Suprapubic skin (tissue), 4 donors: Measurements from ENCODE around the gene NT5C3A. TPM values are rescaled to one million over a fixed set of nuclear protein-coding genes. Genes with fewer than 3 reads are reported as not detected.

Experiments used
- DNase-seq, 2 donors: peaks; one replicate each; pipeline ENCODE4 v3.0.0-alpha.2; 2019; ENCODE audit warnings: low spot score in 2 of 2
- H3K27ac ChIP-seq: fragments of 200-600 bp; sonication (generic); one replicate; pipeline ENCODE4 v1.5.1; 2019
- H3K27me3 ChIP-seq: fragments of 200-600 bp; sonication (generic); one replicate; pipeline ENCODE4 v1.5.1; 2019
- H3K36me3 ChIP-seq: fragments of 200-600 bp; sonication (generic); one replicate; pipeline ENCODE4 v1.5.1; 2019
- H3K4me1 ChIP-seq: fragments of 200-600 bp; sonication (generic); one replicate; pipeline ENCODE4 v1.5.1; 2019
- H3K4me3 ChIP-seq: fragments of 200-600 bp; sonication (generic); one replicate; pipeline ENCODE4 v1.5.1; 2019; ENCODE audit warnings: mild to moderate bottlenecking
- H3K9me3 ChIP-seq: fragments of 200-600 bp; sonication (generic); one replicate; pipeline ENCODE4 v1.5.1; 2019
- CTCF ChIP-seq, 2 donors: fragments of 200-600 bp in 1 of 2; fragments of 450-650 bp in 1 of 2; sonication (generic) in 1 of 2; IDR thresholded peaks; one replicate each; pipeline ENCODE4 v1.5.1; 2016 to 2019; ENCODE audit warnings: antibody characterized with exemption in 2 of 2, mild to moderate bottlenecking in 1 of 2, moderate library complexity in 1 of 2
- EP300 ChIP-seq: sonication (generic); formaldehyde crosslinking; IDR thresholded peaks from one replicate; pipeline ENCODE4 v1.6.1; 2017; ENCODE audit warnings: antibody characterized with exemption
- POLR2A ChIP-seq, 2 donors: fragments of 450-650 bp; IDR thresholded peaks; one replicate each; pipeline ENCODE4 v1.6.1; 2017; ENCODE audit warnings: antibody characterized with exemption in 2 of 2, mild to moderate bottlenecking in 2 of 2, moderate library complexity in 2 of 2
- POLR2AphosphoS5 ChIP-seq, 3 donors: sonication (generic); formaldehyde crosslinking; IDR thresholded peaks; one replicate each; pipeline ENCODE4 v1.6.1; 2017; ENCODE audit warnings: antibody characterized with exemption in 3 of 3
- WGBS: methylation state at CpG from one replicate; pipeline ENCODE4 v1.1.5; 2018; 5-methylcytosine and 5-hydroxymethylcytosine counted together
- total RNA-seq, 4 donors: library from RNA; depleted of rRNA; stranded (reverse); fragments of >200 nt; gene quantifications; one replicate each; pipeline ENCODE4 v1.1.0, GENCODE V29; 2016

The NT5C3A gene
- total RNA-seq, 4 donors from 2014 or later: 26.3 to 51.9 (median 37.2) TPM

GRCh38 chr7:33055158-33055557 lies 7.4 kb downstream of the NT5C3A start:
- Histone ChIP-seq H3K4me3 (no peak overlapping the region), H3K27ac (no peak overlapping the region), H3K27me3 (no peaks in the 10 kb centered on the region), H3K36me3 (no peaks in the 10 kb centered on the region), H3K4me1 (peaks cover 29% of the 10 kb centered on the region), H3K9me3 (no peaks in the 10 kb centered on the region)
- DNase-seq: no peak
- WGBS: 95% methylated on average over 5 of the region's 5 CpGs
- TF ChIP-seq EP300: no peak
- no peak for TF ChIP-seq CTCF (IDR thresholded peaks at IDR 0.05)
- TF ChIP-seq POLR2A (IDR thresholded peaks at IDR 0.05): no peak
- no peak for TF ChIP-seq POLR2AphosphoS5 (IDR thresholded peaks at IDR 0.05)

DNA sequence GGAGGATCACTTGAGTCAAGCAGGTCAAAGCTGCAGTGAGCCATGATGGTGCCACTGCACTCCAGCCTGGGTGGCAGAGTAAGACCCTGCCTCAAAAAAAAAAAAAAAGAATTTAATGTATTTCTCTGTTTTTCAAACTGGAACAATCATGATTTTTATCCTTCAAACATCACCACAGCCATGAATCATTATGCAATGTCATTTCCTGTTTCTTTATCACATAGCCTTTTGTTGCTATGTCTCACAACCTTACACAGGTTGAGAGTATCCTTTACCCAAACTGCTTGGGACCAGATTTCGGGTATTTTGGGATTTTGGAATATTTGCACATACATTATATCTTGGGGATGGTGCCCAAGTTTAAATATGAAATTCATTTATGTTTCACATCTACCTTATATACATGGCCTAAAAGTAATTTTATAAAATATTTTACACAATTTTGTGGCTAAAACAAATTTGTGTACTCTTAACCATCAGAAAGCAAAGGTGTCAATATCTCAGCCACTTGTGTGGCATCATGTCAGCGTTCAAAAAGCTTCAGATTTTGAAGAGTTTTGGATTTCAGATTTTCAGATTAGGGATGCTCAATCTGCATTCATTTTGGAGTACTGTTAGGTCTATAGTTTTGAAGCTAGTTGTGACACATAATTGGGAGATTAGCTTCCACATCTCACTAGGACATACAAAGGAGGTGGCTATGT lies 8.2 kb downstream of the NT5C3A start:
- Histone ChIP-seq H3K27me3 (no peaks in the 10 kb centered on the region), H3K27ac (no peak overlapping the region), H3K36me3 (no peaks in the 10 kb centered on the region), H3K4me3 (no peak overlapping the region), H3K4me1 (peaks cover 28% of the 10 kb centered on the region), H3K9me3 (no peaks in the 10 kb centered on the region)
- TF ChIP-seq POLR2A (IDR thresholded peaks at IDR 0.05): no peak
- TF ChIP-seq CTCF (IDR thresholded peaks at IDR 0.05): no peak
- no peak for TF ChIP-seq POLR2AphosphoS5 (IDR thresholded peaks at IDR 0.05)
- no peak for TF ChIP-seq EP300
- DNase-seq: no peak
- WGBS: 88% methylated on average over 2 of the region's 2 CpGs

DNA sequence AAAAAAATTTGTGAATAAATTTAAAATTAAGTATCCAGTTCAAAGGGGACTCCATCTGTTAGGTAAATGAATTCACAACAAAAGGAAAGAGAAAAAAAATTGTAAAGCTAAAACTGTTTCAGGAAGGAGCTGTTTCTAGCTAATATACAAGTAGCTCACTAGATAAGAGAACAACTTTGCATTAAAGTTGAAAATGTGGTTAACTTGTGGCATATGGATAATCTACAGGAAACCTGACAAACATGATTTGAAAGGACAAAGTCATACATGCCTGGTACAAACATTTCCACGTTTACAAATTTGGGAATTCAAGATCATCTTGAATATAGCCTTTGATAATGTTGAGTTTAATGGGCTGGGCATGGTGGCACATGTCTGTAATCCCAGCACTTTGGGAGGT lies 8.9 kb downstream of the NT5C3A start:
- 29% methylated on average over 1 of the region's 1 CpG for WGBS
- Histone ChIP-seq H3K4me1 (peaks cover 21% of the 10 kb centered on the region), H3K27ac (no peak overlapping the region)

GRCh38 chr7:33050535-33051318 lies 11.8 kb downstream of the NT5C3A start:
- Histone ChIP-seq H3K27me3 (no peaks in the 10 kb centered on the region), H3K27ac (peak overlapping the region; percentile 60), H3K36me3 (no peaks in the 10 kb centered on the region), H3K9me3 (no peaks in the 10 kb centered on the region), H3K4me3 (no peak overlapping the region), H3K4me1 (peaks cover 20% of the 10 kb centered on the region)
- TF ChIP-seq EP300 (no peak), CTCF (IDR thresholded peaks at IDR 0.05) (peak; percentile 47 to 51)
- 18% methylated on average over 1 of the region's 1 CpG for WGBS
- DNase-seq: no peak

More for the DNA sequence above, 8.9 kb downstream of the NT5C3A start:
- no peak overlapping the region for H3K4me3 ChIP-seq
- no peak for DNase-seq
- no peaks in the 10 kb centered on the region for H3K36me3 ChIP-seq
- no peak for TF ChIP-seq CTCF (IDR thresholded peaks at IDR 0.05)
- H3K9me3 ChIP-seq: no peaks in the 10 kb centered on the region
- no peaks in the 10 kb centered on the region for H3K27me3 ChIP-seq

- H3K4me1 ChIP-seq: peaks cover 31% of the 10 kb centered on the region
- no peaks in the 10 kb centered on the region for H3K27me3 ChIP-seq
- H3K9me3 ChIP-seq: no peaks in the 10 kb centered on the region
- H3K27ac ChIP-seq: no peak overlapping the region
- WGBS: 97% methylated on average over 1 of the region's 1 CpG
- no peak for TF ChIP-seq POLR2AphosphoS5 (IDR thresholded peaks at IDR 0.05)
- no peak for TF ChIP-seq POLR2A (IDR thresholded peaks at IDR 0.05)
- TF ChIP-seq EP300: no peak
- no peak for TF ChIP-seq CTCF (IDR thresholded peaks at IDR 0.05)
- no peak overlapping the region for H3K4me3 ChIP-seq
- H3K36me3 ChIP-seq: no peaks in the 10 kb centered on the region
- DNase-seq: no peak
These were observed 13.9 kb downstream of the NT5C3A start for GRCh38 chr7:33048704-33049103.
